BLaER1 treated with 17β-estradiol and CSF1 and Interleukin-3, amounts not matched to agents 10 nM and 100 nM (cell line): ENCODE data around the gene GLT8D1.

ENCODE experiments used
- H3K27ac ChIP-seq, 11 experiments: shearing (Covaris generic); formaldehyde crosslinking; 2 replicates each; pipeline ENCODE4 v1.8.1; 2022
- H3K27me3 ChIP-seq, 11 experiments: shearing (Covaris generic); formaldehyde crosslinking; 2 replicates each; pipeline ENCODE4 v1.8.1; 2022
- H3K36me3 ChIP-seq, 11 experiments: shearing (Covaris generic); formaldehyde crosslinking; 2 replicates each; pipeline ENCODE4 v1.8.1; 2022
- H3K4me1 ChIP-seq, 10 experiments: shearing (Covaris generic); formaldehyde crosslinking; 2 replicates each; pipeline ENCODE4 v1.8.1; 2022
- H3K4me2 ChIP-seq, 11 experiments: shearing (Covaris generic); formaldehyde crosslinking; 2 replicates each; pipeline ENCODE4 v1.8.1; 2022
- H3K4me3 ChIP-seq, 10 experiments: shearing (Covaris generic); formaldehyde crosslinking; 2 replicates each; pipeline ENCODE4 v1.8.1; 2022
- H3K9ac ChIP-seq, 11 experiments: shearing (Covaris generic); formaldehyde crosslinking; 2 replicates each; pipeline ENCODE4 v1.8.1; 2022
- H3K9me3 ChIP-seq, 11 experiments: shearing (Covaris generic); formaldehyde crosslinking; replicated peaks in 1 of 11; 2 replicates each; pipeline ENCODE4 v1.8.1; 2022
- H4K20me1 ChIP-seq, 11 experiments: shearing (Covaris generic); formaldehyde crosslinking; 2 replicates each; pipeline ENCODE4 v1.8.1; 2022
- Cebpa-rat ChIP-seq, 11 experiments: shearing (Covaris generic); IDR thresholded peaks; 2 replicates each; pipeline ENCODE4 v1.8.1; 2022

Gene GLT8D1, protein sequence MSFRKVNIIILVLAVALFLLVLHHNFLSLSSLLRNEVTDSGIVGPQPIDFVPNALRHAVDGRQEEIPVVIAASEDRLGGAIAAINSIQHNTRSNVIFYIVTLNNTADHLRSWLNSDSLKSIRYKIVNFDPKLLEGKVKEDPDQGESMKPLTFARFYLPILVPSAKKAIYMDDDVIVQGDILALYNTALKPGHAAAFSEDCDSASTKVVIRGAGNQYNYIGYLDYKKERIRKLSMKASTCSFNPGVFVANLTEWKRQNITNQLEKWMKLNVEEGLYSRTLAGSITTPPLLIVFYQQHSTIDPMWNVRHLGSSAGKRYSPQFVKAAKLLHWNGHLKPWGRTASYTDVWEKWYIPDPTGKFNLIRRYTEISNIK

GRCh38 chr3:52705688-52706686 is at the start of gene GLT8D1, which contains the start of gene SPCS1:
GLT8D1 (minus strand) TSS chr3:52705791; CDS start chr3:52700460, 5,331 bp downstream.
SPCS1 (plus strand) TSS chr3:52706106; CDS start chr3:52706247, 141 bp downstream.
- Histone ChIP-seq H3K4me2 (peak within 1 kb of the TSS; percentile 93 to 100 (median 97)), H3K9me3 (no peaks in the 10 kb centered on the region), H3K36me3 (peaks cover 19 to 42% (median 29%) of the 10 kb centered on the region in 11 experiments), H4K20me1 (peaks cover 0 to 7% (median 0%) of the 10 kb centered on the region in 11 experiments; a peak in 3 of 22 replicates), H3K4me1 (peaks cover 46 to 71% (median 56%) of the 10 kb centered on the region in 10 experiments), H3K4me3 (peak within 1 kb of the TSS; percentile 75 to 94 (median 83)), H3K27me3 (no peaks in the 10 kb centered on the region), H3K27ac (peak within 1 kb of the TSS; percentile 72 to 92 (median 88)), H3K9ac (peak within 1 kb of the TSS; percentile 87 to 94 (median 92))
- TF ChIP-seq Cebpa-rat (IDR thresholded peaks at IDR 0.05) = no peak

GRCh38 chr3:52754373-52754772 is 48.8 kb upstream of the GLT8D1 start:
- peaks cover 0 to 3% (median 0%) of the 10 kb centered on the region in 11 experiments; a peak in 1 of 22 replicates for H3K9me3 ChIP-seq
- peaks cover 88 to 100% (median 98%) of the 10 kb centered on the region in 11 experiments for H3K36me3 ChIP-seq
- H3K4me3 ChIP-seq = no peak overlapping the region
- TF ChIP-seq Cebpa-rat (IDR thresholded peaks at IDR 0.05) = no peak
- no peak overlapping the region for H3K4me2 ChIP-seq
- no peak overlapping the region for H3K27ac ChIP-seq
- H3K9ac ChIP-seq = no peak overlapping the region
- peaks cover 0 to 35% (median 7%) of the 10 kb centered on the region in 10 experiments; a peak in 10 of 20 replicates for H3K4me1 ChIP-seq
- no peaks in the 10 kb centered on the region for H3K27me3 ChIP-seq
- no peaks in the 10 kb centered on the region for H4K20me1 ChIP-seq

GRCh38 chr3:52752045-52752660 is 46.6 kb upstream of the GLT8D1 start:
- peaks cover 0 to 3% (median 0%) of the 10 kb centered on the region in 11 experiments; a peak in 1 of 22 replicates for H3K9me3 ChIP-seq
- no peaks in the 10 kb centered on the region for H3K27me3 ChIP-seq
- H3K4me2 ChIP-seq = peak overlapping the region in 5 of 11 experiments; percentile 55 to 80 (median 77); a peak in 10 of 22 replicates
- H3K27ac ChIP-seq = peak overlapping the region in 6 of 11 experiments; percentile 6 to 66 (median 54); a peak in 11 of 22 replicates
- peaks cover 0 to 35% (median 7%) of the 10 kb centered on the region in 10 experiments; a peak in 10 of 20 replicates for H3K4me1 ChIP-seq
- no peaks in the 10 kb centered on the region for H4K20me1 ChIP-seq
- no peak overlapping the region for H3K4me3 ChIP-seq
- peaks cover 87 to 100% (median 96%) of the 10 kb centered on the region in 11 experiments for H3K36me3 ChIP-seq
- peak overlapping the region in 3 of 11 experiments; percentile 7 to 23 (median 16); a peak in 5 of 22 replicates for H3K9ac ChIP-seq
- TF ChIP-seq Cebpa-rat (IDR thresholded peaks at IDR 0.05) = no peak

- Histone ChIP-seq H3K4me1 (no peaks in the 10 kb centered on the region), H3K9me3 (no peaks in the 10 kb centered on the region), H3K4me2 (no peak overlapping the region), H3K27me3 (no peaks in the 10 kb centered on the region), H3K27ac (no peak overlapping the region; a peak in 1 of 22 replicates), H3K4me3 (no peak overlapping the region), H3K36me3 (peaks cover 94 to 100% (median 97%) of the 10 kb centered on the region in 11 experiments), H4K20me1 (no peaks in the 10 kb centered on the region), H3K9ac (no peak overlapping the region)
- TF ChIP-seq Cebpa-rat (IDR thresholded peaks at IDR 0.05) = no peak
Measured at GRCh38 chr3:52743721-52744120, 38.1 kb upstream of the GLT8D1 start.

- Histone ChIP-seq H3K27me3 (no peaks in the 10 kb centered on the region), H3K4me3 (no peak overlapping the region), H3K9me3 (no peaks in the 10 kb centered on the region), H3K36me3 (peaks cover 94 to 100% (median 97%) of the 10 kb centered on the region in 11 experiments), H3K4me1 (no peaks in the 10 kb centered on the region), H3K4me2 (no peak overlapping the region), H3K9ac (no peak overlapping the region), H3K27ac (no peak overlapping the region), H4K20me1 (no peaks in the 10 kb centered on the region)
- no peak for TF ChIP-seq Cebpa-rat (IDR thresholded peaks at IDR 0.05)
Measured at GRCh38 chr3:52743152-52743551, 37.6 kb upstream of the GLT8D1 start.

DNA sequence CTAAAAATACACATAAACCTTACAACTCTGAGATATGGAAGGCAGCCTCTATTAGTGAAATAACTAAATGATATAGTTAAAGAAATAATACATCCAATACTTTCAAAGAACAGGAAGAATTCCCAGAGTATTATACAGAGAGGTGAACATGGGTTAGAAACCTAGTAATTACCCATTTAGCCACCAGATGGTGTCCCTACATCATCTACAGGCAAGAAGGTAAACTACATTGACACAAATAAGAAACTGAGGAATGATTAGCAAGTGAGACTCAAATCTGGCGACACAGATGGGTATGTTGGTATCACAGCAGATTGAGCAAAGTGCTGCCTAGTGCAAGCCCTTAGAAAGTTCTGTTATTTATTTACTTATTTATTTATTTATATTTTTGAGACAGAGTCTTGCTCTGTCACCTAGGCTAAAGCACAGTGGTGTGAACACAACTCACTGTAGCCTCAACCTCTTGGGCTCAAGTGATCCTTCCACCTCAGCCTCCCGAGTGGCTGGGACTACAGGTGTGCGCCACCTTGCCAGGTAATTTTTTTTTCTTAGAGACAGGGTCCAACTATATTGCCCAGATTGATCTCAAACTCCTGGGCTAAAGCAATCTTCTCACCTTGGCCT is 36.9 kb upstream of the GLT8D1 start:
- no peaks in the 10 kb centered on the region for H4K20me1 ChIP-seq
- TF ChIP-seq Cebpa-rat (IDR thresholded peaks at IDR 0.05) = no peak
- peaks cover 94 to 100% (median 97%) of the 10 kb centered on the region in 11 experiments for H3K36me3 ChIP-seq
- no peaks in the 10 kb centered on the region for H3K9me3 ChIP-seq
- no peaks in the 10 kb centered on the region for H3K27me3 ChIP-seq
- H3K4me2 ChIP-seq = no peak overlapping the region
- no peak overlapping the region for H3K4me3 ChIP-seq
- H3K4me1 ChIP-seq = no peaks in the 10 kb centered on the region
- H3K9ac ChIP-seq = peak overlapping the region in 2 of 11 experiments; percentile 10 to 16; a peak in 1 of 22 replicates
- peak overlapping the region in 1 of 11 experiments; percentile 26; a peak in 1 of 22 replicates for H3K27ac ChIP-seq

DNA sequence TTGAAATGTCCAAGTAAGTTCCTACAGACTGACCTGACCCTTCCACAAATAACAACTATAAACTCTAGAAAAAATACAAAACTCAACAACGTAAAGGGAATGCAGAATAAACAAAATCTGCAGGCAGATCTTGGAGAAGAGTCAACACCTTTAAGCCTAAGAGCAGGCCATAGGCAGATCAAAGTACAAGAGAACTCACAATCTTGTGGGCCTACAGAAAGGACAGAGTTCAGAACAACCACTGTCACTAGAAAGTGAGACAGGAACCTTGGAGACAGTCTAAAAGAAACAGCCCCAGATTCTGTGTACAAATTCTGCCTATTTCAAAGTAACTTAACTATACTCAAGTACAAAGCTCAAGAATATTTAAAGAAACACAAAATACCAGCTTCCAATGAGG is 34.1 kb upstream of the GLT8D1 start:
- no peak overlapping the region for H3K4me3 ChIP-seq
- peaks cover 2 to 15% (median 8%) of the 10 kb centered on the region in 11 experiments; a peak in 21 of 22 replicates for H3K9me3 ChIP-seq
- H3K4me2 ChIP-seq = no peak overlapping the region
- H3K36me3 ChIP-seq = peaks cover 90 to 99% (median 96%) of the 10 kb centered on the region in 11 experiments
- no peak overlapping the region for H3K27ac ChIP-seq
- H4K20me1 ChIP-seq = no peaks in the 10 kb centered on the region
- peak overlapping the region in 1 of 11 experiments; percentile 8; a peak in 1 of 22 replicates for H3K9ac ChIP-seq
- no peak for TF ChIP-seq Cebpa-rat (IDR thresholded peaks at IDR 0.05)
- no peaks in the 10 kb centered on the region for H3K27me3 ChIP-seq
- H3K4me1 ChIP-seq = no peaks in the 10 kb centered on the region
